Stimulated activated CD8-positive, alpha-beta memory T cell treated with anti-CD3 and anti-CD28 coated beads, Interleukin-4, amount 100 ng/mL, for 4 hours (primary cell): ENCODE data around the gene SST.

ENCODE experiments used
- DNase-seq, 2 donors: peaks; one replicate each; pipeline ENCODE4 v3.0.0-alpha.2; 2020; ENCODE audit warnings: low read depth in 2 of 2, low spot score in 1 of 2

The SST gene

GRCh38 chr3:187669675-187670504, at the start of gene SST:
TSS of gene SST (minus strand) at chr3:187670394. CDS start at chr3:187670291, 103 bp downstream.
- DNase-seq: no peak

- no peak for DNase-seq
Observed at GRCh38 chr3:187719628-187720336, 49.6 kb upstream of the SST start.

DNA sequence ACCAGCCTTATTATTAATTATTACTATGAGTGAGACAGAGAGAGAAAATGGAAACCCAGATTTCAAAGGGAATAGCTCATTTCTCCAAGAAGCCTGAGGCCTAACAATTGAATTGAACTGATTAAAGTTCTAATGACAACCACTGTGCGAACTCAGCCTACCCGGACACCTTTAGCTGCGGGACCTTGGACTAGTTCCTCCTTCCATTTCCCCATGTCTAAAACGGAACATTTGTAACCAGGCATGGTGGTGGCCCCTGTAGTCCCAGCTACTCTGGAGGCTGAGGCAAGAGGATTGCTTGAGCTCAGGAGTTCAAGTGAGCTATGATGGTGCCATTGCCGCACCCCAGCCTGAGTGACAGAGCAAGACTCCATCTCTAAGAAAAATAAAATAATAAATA, 48.6 kb upstream of the SST start:
- no peak for DNase-seq

DNA sequence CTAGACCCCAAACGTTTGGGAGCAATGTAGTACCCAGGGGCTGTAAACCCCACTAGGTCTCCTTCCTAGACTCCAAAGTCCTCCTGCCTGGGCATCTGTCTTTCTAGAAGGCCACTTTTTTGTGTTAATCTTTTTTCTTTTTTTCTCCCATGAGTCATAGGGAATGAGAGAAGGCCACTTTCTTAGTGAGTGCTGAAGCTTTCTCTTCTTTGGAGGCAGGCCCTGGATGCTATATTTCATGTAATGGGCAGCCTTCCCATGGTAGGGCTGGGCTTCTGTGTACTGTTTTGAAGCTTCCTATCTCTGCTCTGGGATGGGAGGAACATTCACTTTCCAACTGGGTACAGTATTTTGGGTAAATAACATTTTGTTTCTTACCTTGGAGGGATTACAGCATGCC, 47.4 kb upstream of the SST start:
- DNase-seq: no peak

GRCh38 chr3:187714404-187714979, 44.3 kb upstream of the SST start:
- DNase-seq: peak; percentile 26 to 46

- DNase-seq: no peak
Observed at GRCh38 chr3:187713504-187713903, 43.3 kb upstream of the SST start.

- DNase-seq: no peak
Observed at GRCh38 chr3:187709155-187709554, 39.0 kb upstream of the SST start.

DNA sequence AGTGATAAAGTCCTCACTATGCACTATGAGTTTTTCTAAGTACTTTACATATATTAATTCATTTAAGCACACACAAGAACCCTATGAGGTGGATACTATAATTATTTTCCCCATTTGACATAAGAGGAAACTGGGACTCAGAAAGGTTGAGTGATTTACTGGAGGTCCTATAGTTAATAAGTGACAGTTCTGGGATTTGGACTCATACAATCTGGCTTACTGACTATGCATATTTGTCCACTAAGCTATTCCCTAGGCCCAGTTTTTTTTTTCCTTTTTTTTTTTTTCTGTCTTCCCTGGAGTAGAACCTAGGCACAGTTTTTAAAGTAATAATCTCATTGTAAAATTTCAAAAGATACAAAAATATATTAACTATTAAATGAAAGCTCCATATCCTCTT, 38.5 kb upstream of the SST start:
- no peak for DNase-seq

- DNase-seq: no peak
Observed at GRCh38 chr3:187706971-187707370, 36.8 kb upstream of the SST start.

DNA sequence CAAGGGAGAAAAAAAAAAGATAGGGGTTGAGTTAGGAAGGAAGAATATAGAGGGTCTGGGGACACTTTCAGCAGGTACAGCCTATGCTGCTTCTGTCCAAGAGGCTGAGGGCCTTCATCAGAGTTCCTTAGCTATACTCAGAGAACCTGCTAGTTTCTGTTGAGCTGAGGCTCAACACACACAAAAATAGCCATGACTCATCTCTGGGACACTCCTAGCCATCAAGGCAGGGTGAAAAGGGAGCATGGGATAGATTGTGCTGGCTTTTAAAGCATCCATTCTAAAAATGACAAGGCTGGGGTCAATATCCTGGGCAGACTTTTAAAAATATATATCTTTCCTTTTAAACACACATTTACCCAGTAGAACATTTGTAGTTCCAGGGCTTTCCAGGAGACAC, 35.0 kb upstream of the SST start:
- DNase-seq: no peak

DNA sequence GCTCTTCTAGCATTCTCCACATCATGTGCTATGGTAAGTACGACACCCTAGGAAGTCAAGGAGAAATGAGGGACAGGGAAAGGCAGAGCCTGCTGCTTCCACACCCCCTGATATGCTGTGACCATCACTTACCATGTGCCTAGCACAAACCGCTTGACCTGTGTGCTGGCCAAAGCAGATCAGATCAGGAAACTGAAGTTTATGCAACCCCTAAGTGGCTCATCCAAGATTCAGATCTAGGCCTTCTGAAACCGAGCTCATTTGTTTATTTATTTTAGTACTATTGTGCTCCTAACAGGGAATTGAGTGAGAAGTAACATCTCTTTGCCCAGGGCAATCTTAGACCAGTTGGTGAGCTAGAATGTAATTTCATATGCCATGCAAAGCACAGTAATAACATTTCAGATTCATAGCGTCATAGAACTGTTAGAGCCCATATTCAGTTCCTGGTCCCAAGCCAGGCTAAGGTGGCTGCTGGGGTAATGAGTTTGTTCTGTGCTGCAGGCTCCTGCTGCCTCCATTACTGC, 32.4 kb upstream of the SST start, which contains the start of gene RTP2:
TSS of gene RTP2 (minus strand) at position 51 of the 527 bp plus-strand sequence. CDS start 429 bp downstream, outside the sequence.
- no peak for DNase-seq

GRCh38 chr3:187700249-187700648, 30.1 kb upstream of the SST start:
- no peak for DNase-seq

GRCh38 chr3:187698499-187699399, 28.6 kb upstream of the SST start:
- DNase-seq: no peak

- DNase-seq: no peak
Observed at GRCh38 chr3:187696021-187696420, 25.8 kb upstream of the SST start.

DNA sequence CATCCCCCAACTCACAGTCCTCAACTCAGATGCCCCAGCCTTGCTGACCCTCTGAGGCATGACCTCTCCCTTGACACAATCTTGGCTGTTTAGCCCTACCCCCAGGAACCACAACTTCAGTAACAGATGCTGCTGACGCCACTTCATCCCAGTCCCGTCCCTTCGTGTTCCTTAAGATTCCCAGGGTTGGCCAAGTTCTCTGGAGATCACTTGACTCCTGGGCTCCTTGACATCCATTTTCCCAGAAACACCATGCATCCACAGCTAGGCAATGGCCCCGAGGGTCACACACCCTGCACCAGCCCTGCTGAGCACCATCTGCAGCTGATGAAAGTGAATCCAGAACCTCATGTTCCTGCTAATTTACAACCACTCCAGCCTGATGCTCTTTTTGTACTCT, 25.3 kb upstream of the SST start:
- no peak for DNase-seq

DNA sequence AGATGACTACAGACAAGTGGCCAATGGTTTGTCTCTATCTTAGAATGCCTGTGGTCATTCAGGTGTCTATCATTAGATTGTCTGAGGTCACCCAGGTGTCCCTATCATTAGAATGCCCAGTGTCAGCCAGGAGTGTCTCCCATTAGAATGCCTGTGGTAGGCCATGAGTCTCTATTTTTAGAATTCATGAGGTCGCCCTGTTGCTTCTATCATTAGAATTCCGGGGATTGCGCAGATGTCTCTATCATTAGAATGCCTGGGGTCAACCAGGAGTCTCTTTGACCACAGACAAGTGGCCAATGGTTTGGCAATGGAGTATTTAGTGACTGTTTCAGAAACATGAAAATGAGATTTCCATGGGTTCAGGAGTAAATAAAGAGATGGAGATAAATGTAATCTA, 24.6 kb upstream of the SST start:
- DNase-seq: no peak

DNA sequence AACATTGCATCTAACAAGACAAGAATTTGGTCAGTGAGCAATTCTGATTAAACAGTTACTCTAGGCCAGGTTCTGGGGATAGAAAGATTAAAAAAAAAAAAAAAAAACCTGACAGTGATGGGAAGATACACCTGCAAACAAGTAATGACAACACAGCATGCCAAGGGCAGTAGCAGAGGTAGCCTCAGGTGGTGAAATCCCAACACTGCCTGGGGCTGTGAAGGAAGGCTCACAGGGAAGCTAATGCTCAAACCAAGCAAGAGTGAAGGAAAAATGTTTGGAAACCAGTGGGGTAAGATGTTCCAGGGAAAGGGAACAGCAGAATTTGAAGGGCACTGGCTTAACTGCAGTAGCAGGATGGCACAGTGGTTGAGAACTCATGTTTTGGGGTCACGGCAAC, 23.2 kb upstream of the SST start:
- DNase-seq: no peak

- no peak for DNase-seq
Observed at GRCh38 chr3:187689984-187690383, 19.8 kb upstream of the SST start.

GRCh38 chr3:187686621-187687273, 16.6 kb upstream of the SST start:
- DNase-seq: no peak

DNA sequence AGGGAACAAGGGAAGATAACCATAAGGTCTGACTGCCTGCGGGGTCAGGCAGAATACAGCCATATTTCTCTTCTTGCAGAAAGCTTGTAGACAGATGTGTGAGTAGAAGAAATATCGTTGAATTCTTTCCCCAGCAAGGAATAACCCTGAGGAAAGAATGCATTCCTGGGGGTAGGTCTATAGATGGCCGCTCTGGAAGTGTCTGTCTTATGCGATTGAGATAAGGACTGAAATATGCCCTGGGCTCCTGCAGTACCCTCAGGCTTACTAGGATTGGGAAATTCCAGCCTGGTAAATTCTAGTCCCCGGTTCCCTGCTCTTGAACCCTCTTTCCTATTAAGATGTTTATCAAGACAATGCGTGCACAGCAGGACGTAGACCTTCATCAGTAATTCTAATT, 15.8 kb upstream of the SST start:
- no peak for DNase-seq
